Activated T-cell treated with anti-CD3 and anti-CD28 coated beads, Interleukin-2, amount 50 U/mL, for 4 hours (primary cell): Measurements from ENCODE around the gene ACR. TPM values are rescaled to one million over a fixed set of nuclear protein-coding genes. Genes with fewer than 3 reads are reported as not detected.

ENCODE experiments used
- ATAC-seq, 2 donors: fragments of 200-7000 bp; cut with Tn5 transposase; one replicate each; pipeline ENCODE4 v1.10.0; 2021
- DNase-seq: peaks from one replicate; pipeline ENCODE4 v3.0.0-alpha.2; 2020
- H3K27me3 Mint-ChIP-seq: one replicate; pipeline ENCODE4 v1.8.0; 2021; ENCODE audit warnings: low read depth, mixed read lengths
- H3K36me3 Mint-ChIP-seq: one replicate; pipeline ENCODE4 v1.8.0; 2022; ENCODE audit warnings: mixed read lengths; ENCODE audit not compliant: insufficient read depth
- H3K4me1 Mint-ChIP-seq: one replicate; pipeline ENCODE4 v1.8.0; 2021; ENCODE audit warnings: low read depth, mixed read lengths
- H3K4me3 Mint-ChIP-seq: one replicate; pipeline ENCODE4 v1.8.0; 2021; ENCODE audit warnings: mild to moderate bottlenecking, moderate library complexity, mixed read lengths
- H3K9me3 Mint-ChIP-seq: one replicate; pipeline ENCODE4 v1.8.0; 2021; ENCODE audit warnings: mixed read lengths
- total RNA-seq, 3 donors: library from RNA; stranded (reverse); gene quantifications; one replicate each; pipeline ENCODE4 v1.2.1, GENCODE V29; 2021

The ACR gene
- total RNA-seq: not detected

DNA sequence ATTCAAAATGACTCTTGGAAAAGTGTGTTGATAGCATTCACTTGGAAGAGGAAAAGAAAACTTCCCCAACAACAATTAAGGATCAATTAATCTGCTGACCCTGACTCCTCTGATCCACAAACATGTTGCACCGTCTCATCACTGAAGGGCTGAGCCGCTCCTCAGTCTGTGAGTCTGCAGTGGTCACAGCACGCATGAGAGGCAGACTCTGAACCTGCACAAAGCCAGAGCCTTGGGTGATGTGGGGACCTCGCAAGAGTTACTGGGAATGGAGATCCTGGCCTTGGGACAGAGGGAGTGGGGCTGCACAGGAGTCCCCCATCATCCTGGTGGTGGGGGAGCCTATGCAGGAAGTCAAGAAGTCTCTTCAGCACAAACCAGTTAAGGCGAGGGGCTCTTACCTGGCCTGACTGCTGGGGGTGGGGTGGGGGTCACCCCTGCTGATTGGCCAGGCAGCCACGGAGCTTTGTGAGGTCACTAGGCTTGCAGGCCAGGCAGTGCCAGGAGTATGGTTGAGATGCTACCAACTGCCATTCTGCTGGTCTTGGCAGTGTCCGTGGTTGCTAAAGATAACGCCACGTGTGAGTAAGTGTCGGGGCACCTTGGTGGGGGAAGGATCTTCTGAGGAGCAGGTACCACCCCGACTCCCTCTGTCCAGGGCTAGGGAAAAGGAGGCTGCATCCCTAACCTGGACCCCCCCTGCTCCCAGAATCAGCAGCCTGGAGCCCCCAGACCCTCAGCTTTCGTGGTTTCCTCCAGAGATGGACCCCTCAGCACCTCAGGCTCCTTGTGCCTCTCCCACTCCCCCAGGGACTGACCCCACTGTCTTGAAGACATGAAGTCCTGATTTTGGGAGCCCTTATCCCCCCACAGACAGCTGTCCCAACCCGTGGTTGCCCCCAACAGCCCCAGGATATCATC is at the start of gene ACR:
ACR (plus strand) TSS at position 477 of the 921 bp plus-strand sequence; CDS start at position 509, 32 bp downstream.
- H3K4me1 Mint-ChIP-seq: no peaks in the 10 kb centered on the region
- DNase-seq (no peak), ATAC-seq (no peak)
- H3K27me3 Mint-ChIP-seq: peaks cover 2% of the 10 kb centered on the region
- no peaks in the 10 kb centered on the region for H3K36me3 Mint-ChIP-seq
- H3K4me3 Mint-ChIP-seq: no peak within 1 kb of the TSS
- no peaks in the 10 kb centered on the region for H3K9me3 Mint-ChIP-seq

DNA sequence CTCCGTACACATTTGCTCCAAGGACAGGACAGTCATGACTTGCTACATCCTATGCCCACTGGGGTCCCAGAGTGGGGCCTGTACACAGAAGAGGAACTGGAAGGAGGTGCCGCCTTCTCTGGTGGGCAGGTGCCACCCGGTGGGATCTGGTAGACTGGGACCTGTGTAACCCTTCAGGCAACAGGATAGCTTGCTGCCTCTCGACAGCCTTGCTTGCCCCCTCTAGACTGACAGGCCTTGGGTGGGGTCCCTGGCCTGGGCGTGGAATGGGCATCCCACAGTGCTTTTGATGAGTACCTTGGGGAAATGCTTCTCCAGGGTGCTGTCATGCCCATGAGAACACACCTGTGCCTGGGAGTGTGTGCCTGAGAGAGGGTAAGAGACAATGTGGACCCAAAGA is 49.6 kb upstream of the ACR start:
- Mint-ChIP-seq H3K4me3 (no peak overlapping the region), H3K27me3 (peaks cover 4% of the 10 kb centered on the region), H3K36me3 (no peaks in the 10 kb centered on the region), H3K9me3 (peaks cover 6% of the 10 kb centered on the region), H3K4me1 (no peaks in the 10 kb centered on the region)
- no peak for DNase-seq
- no peak for ATAC-seq

DNA sequence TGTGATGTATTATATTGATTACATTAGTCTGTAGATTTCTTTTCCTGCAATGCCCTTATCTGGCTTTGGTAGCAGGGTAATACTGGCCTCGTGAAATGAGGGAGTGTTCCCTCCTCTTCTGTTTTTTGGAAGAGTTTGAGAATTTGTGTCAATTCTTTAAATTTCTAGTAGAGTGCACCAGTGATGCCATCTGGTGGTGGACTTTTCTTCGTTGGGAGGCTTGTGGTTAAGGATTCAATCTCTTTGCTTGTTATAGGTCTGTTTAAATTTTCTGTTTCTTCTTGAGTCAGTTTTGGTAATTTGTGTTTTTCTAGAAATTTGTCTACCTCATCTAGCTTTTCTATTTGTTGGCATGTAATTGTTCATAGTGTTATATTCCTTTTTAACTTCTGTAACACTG is 46.5 kb upstream of the ACR start:
- no peak overlapping the region for H3K4me3 Mint-ChIP-seq
- no peaks in the 10 kb centered on the region for H3K36me3 Mint-ChIP-seq
- peaks cover 7% of the 10 kb centered on the region for H3K27me3 Mint-ChIP-seq
- ATAC-seq (no peak), DNase-seq (no peak)
- peaks cover 6% of the 10 kb centered on the region for H3K9me3 Mint-ChIP-seq
- no peaks in the 10 kb centered on the region for H3K4me1 Mint-ChIP-seq

DNA sequence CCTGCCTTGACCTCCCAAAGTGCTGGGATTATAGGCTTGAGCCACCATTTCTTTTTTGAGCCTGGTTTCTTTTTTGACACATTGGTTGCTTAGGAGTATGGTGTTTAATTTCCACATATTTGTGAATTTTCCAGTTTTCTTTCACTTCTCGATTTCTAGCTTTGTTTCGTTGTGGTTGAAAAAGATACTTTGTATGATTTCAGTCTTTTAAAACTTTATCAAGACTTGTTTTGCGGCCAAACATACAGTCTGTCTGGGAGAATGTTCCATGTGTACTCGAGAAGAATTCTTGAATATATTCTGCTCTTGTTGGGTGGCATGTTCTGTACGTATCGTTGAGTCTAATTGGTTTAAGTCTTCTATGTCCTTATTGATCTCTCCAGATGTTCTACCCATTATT is 44.5 kb upstream of the ACR start:
- DNase-seq (no peak), ATAC-seq (no peak)
- Mint-ChIP-seq H3K4me3 (no peak overlapping the region), H3K9me3 (peaks cover 6% of the 10 kb centered on the region), H3K36me3 (no peaks in the 10 kb centered on the region), H3K27me3 (peaks cover 3% of the 10 kb centered on the region), H3K4me1 (no peaks in the 10 kb centered on the region)

DNA sequence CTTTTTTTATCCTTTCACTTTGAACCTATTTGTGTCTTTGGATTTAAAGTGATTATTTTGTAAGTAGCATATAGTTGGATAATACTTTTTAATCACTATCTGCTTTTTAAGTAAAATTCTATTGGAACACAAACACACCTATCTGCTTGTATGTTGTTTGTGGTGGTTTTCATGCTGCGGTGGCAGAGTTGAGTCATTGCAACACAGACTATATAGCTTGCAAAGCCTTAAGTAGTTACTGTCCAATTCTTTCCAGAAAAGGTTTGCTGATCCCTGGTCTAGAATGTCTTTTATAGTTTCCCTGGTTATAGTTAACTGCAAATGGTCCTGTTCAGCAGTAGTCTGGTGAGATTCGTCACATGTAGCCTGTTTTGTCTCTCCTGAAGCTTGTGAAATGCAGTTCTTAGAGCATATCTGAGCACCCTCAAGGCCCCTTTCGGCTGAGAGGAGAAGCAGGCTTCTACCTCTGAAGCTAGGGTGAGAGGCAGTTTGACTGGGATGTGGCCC is 43.9 kb upstream of the ACR start:
- Mint-ChIP-seq H3K4me3 (no peak overlapping the region), H3K36me3 (no peaks in the 10 kb centered on the region), H3K4me1 (no peaks in the 10 kb centered on the region), H3K9me3 (peaks cover 6% of the 10 kb centered on the region), H3K27me3 (peaks cover 3% of the 10 kb centered on the region)
- DNase-seq (no peak), ATAC-seq (no peak)

DNA sequence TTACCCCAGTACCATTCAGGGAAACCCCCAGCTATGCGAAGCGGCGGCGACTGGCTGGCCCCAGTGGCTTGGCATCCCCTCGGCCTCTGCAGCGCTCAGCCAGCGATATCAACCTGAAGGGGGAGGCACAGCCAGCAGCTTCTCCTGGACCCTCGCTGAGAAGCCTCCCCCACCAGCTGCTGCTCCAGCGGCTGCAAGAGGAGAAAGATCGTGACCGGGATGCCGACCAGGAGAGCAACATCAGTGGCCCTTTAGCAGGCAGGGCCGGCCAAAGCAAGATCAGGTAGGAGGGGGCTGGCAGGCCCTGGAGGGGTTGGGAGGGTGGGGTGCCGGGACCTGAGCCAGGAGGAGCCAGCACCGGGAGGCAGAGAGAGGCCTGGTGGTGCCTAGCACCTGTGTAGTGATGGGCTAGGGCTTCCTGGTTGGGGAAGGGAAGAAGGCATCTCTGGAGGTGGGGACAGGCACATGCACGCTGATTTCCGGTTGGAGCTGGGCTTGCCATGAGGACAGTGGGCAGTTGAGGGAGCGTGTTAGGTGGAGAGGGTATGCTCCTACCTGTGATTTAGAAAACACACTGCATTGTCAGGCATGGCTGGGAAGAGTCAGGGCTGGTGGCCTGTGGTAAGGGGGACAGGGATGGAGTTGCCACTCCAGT is 43.1 kb upstream of the ACR start:
- Mint-ChIP-seq H3K9me3 (peaks cover 6% of the 10 kb centered on the region), H3K4me1 (no peaks in the 10 kb centered on the region), H3K36me3 (no peaks in the 10 kb centered on the region), H3K27me3 (peaks cover 3% of the 10 kb centered on the region), H3K4me3 (no peak overlapping the region)
- ATAC-seq (no peak), DNase-seq (no peak)

DNA sequence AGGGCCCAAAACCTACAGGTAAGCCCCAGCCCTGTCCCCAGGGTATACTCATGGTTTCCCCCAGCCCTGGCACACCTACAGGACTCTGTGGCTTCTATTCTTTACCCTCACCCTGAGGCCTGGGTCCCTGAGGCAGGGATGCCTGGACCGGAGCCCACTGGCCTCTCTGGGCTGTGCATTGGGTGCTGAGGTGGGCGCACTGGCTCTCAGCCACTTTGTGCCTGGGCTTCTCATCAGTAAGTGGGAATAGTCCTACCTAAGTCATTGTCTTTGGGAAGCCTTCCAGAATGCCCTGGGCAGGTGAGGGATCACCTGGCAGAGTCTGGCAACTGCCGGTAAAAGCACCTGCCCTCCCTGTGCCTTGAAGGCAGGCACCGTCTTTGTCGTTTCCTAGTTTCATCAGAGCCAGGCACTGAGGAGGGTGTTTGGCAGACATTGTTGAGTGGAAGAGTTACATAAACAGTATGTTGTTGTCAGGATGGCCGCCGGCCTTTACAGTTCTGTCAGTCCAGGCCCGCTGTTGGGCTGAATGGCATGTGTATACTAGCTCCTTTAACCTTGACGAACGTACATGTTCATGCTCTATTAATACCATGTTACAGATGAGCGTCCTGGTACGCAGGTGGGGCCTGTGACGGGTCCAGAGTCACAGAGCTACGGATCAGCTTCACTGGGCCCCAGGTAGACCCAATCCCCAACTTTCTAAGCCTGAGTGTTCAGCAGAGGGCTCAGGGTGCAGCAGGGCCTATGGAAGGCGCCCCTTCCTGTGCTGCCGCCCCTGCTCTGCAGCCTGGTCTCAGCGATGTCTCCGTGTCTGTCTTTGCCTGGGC is 42.4 kb upstream of the ACR start:
- no peak for ATAC-seq
- Mint-ChIP-seq H3K27me3 (peaks cover 3% of the 10 kb centered on the region), H3K4me3 (no peak overlapping the region), H3K4me1 (no peaks in the 10 kb centered on the region), H3K36me3 (no peaks in the 10 kb centered on the region), H3K9me3 (peaks cover 6% of the 10 kb centered on the region)
- DNase-seq: no peak

DNA sequence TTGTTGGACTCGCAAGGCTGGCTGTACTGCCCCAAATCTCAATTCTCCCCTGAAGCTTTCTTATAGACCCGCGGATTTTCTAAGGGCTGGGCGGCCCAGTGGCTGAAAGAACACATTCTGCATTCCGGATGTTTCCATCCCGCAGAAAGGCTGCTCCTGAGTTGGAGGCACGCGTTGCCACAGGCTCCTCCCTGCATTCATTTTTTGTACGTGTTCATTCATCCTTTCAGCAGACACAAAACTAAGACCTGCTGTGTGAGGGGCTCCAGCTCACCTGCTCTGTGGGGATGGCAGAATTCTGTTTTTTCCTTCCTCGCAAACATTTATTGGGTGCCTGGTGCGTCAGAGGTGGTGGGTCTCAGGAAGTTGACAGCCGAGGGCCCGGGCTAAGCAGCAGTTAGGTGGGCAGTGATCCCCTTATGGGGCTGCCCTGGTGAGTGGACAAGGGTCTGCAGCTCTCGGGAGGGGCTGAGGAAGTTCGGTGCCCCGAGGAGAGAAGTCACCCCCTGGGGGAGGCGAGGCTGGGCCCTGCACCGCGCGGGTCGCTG is 41.7 kb upstream of the ACR start:
- Mint-ChIP-seq H3K36me3 (no peaks in the 10 kb centered on the region), H3K4me1 (no peaks in the 10 kb centered on the region), H3K27me3 (peaks cover 3% of the 10 kb centered on the region), H3K9me3 (peaks cover 6% of the 10 kb centered on the region), H3K4me3 (no peak overlapping the region)
- ATAC-seq (no peak), DNase-seq (no peak)

DNA sequence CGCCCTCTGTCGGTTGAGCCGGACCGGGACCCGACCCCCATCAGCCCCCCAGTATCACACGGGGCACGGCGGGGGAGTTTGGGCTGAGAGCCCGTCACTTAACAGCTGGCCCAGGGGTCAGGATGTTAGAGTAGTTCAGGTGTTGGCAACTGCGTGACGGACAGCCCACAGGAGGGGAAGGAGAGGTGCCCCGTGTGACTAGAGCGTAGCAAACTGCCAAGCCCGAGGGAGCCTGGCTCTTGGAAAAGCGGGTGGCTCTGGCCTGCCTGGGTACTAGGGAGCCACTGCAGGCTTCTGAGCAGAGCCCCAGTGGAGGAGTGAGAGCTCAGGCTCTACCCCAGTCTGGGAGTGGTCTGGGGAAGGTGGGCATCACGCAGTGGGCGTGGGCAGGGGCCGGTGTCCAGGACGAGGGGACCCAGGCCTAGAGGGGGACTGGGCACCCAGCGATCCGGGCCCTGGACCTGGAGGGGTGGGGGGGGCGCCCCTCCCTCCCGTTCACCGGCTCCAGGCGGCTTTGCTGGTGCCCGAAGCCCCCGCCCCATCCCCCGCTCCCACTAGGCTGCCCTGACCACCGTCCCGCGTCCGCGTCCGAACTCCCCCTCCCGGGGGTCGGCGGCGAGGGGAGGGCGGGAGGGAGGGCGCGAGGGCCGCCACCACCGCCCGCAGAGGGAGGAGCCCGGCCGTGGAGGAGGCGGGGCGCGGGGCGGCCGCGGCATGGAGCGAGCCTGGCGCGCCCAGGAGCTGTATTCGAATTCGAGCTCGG is 41.0 kb upstream of the ACR start:
- peaks cover 3% of the 10 kb centered on the region for H3K4me1 Mint-ChIP-seq
- DNase-seq: no peak
- no peak for ATAC-seq
- H3K4me3 Mint-ChIP-seq: no peak overlapping the region
- peaks cover 3% of the 10 kb centered on the region for H3K27me3 Mint-ChIP-seq
- H3K36me3 Mint-ChIP-seq: no peaks in the 10 kb centered on the region
- peaks cover 2% of the 10 kb centered on the region for H3K9me3 Mint-ChIP-seq

DNA sequence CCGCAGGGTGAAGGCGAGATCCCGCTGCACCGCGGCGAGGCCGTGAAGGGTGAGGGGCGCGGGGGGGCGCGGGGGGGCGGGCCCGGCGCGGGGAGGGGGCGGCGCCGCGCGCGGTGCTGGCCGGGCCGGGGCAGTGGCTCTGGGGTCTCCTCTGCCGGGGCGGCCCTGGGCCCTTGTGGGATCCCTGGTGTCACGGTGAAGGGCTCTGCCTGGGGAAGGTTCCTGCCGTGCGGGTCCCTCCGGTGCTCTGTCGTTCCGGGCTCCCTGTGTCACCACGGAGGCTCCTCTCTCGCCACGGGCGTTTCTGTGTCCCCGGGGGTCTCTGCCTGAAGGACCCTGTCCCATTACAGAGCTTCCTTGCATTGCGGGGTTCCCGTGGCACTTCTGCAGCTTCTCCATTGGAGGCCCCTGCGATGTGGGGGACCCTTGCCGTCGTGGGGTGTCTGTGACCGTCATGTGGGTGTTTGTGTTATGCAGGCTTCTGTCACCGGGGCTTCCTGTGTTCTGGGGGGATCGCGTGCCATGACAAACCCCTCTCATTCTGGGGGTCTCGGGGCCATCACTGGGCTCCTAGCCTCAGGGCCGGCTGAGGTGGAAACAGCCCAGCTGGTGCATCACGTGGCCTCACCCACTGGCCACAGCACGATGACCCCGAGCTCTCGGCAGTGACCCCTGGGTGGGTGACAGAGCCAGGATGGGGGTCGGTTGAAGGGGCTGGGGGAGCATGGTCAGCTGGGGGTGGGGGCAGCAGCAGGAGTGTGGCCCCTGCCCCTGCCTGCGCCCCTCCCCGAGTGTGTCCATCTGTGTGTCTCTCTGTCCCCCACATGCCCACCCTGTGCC is 40.1 kb upstream of the ACR start:
- peaks cover 3% of the 10 kb centered on the region for H3K27me3 Mint-ChIP-seq
- H3K4me1 Mint-ChIP-seq: peaks cover 12% of the 10 kb centered on the region
- H3K36me3 Mint-ChIP-seq: no peaks in the 10 kb centered on the region
- no peak overlapping the region for H3K4me3 Mint-ChIP-seq
- no peak for ATAC-seq
- no peaks in the 10 kb centered on the region for H3K9me3 Mint-ChIP-seq
- no peak for DNase-seq

DNA sequence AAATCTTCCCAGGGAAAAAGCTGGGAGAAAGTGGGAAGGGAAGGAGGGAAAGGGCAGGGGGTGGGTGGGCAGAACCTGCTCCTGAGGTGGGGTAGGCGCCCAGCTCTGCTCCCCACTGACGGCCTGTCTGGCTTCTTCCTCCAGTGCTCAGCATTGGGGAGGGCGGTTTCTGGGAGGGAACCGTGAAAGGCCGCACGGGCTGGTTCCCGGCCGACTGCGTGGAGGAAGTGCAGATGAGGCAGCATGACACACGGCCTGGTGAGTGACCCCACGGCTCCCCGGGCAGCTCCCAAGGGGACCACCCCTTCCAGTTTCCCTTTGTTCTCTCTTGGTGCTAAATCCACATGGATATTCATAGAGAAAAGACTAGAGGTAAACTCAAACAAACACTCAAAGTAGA is 39.5 kb upstream of the ACR start:
- peaks cover 15% of the 10 kb centered on the region for H3K4me1 Mint-ChIP-seq
- no peaks in the 10 kb centered on the region for H3K9me3 Mint-ChIP-seq
- DNase-seq (no peak), ATAC-seq (no peak)
- H3K27me3 Mint-ChIP-seq: peaks cover 3% of the 10 kb centered on the region
- no peaks in the 10 kb centered on the region for H3K36me3 Mint-ChIP-seq
- no peak overlapping the region for H3K4me3 Mint-ChIP-seq

DNA sequence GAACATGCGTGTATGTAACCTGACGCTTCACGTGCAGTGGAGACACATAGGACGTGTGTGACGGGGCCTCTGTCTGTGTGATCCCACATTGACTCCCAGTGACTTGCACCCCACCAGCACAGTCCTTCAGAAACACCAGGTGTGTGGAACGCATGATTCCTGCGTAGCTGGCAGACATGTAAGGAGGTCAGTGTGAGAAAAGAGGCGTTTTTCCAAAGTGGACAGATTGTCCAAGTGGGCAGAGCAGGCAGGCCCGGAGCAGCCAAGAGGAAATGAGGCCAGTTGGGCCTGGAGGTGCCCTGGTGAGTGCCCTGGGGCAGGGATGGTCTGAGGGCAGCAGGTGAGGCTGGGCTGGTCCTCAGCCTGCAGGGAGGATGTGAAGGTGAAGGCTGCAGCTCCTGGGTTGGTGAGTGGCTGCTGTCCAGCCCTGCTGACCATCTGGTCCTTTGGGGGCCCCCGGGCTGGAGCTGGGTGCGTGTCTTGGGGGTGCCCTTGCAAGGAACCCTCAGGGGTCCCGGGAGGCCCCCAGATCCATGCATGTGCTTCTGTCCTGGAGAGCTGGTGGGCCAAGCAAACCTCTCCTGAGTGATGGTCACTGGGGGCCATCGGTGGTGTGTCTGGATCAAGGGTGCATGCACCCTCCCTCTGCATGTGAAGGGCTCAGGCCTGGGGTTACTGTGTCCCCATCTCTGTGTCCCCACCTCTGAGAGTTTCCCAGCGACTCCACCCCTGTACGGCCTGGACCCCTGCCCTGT is 38.8 kb upstream of the ACR start:
- Mint-ChIP-seq H3K4me1 (peaks cover 15% of the 10 kb centered on the region), H3K27me3 (peaks cover 3% of the 10 kb centered on the region), H3K36me3 (no peaks in the 10 kb centered on the region), H3K4me3 (no peak overlapping the region), H3K9me3 (no peaks in the 10 kb centered on the region)
- no peak for ATAC-seq
- DNase-seq: no peak
